Stimulated activated naive CD4-positive, alpha-beta T cell treated with Interleukin-2 at 50 U/mL for 16 hours (primary cell): ENCODE measurements around the gene SPATA6L.

ENCODE experiments used
- DNase-seq: peaks from one replicate; lab custom pipeline; 2025; lab: John Stamatoyannopoulos, UW

SPATA6L gene

GRCh38 chr9:4583001-4583400 is 83.3 kb downstream of the SPATA6L start:
- no peak for DNase-seq

GRCh38 chr9:4581861-4582565 is 84.3 kb downstream of the SPATA6L start:
- DNase-seq, result no peak

- no peak for DNase-seq
Measured at GRCh38 chr9:4581035-4581760, 85.1 kb downstream of the SPATA6L start.

DNA sequence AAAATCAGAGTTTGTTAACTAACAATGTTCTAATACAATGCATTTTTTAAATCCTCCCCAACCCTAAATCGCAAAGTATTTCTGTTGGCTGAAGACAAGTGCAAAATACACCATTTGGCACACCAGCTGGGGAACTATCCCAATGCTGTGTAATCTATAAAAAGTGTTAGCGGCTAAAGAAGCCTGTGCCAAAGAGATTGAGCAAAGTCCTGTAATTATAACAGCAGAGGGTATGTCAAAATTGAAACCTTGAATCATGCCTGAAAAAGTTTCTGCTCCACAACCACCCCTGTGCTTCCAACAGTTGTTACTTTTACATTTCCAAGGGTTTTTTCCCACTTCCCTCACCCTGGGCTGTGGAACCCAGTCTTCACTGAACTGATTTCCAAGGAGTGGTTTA is 87.3 kb downstream of the SPATA6L start:
- DNase-seq, result no peak

GRCh38 chr9:4576448-4576847 is 89.8 kb downstream of the SPATA6L start:
- no peak for DNase-seq

DNA sequence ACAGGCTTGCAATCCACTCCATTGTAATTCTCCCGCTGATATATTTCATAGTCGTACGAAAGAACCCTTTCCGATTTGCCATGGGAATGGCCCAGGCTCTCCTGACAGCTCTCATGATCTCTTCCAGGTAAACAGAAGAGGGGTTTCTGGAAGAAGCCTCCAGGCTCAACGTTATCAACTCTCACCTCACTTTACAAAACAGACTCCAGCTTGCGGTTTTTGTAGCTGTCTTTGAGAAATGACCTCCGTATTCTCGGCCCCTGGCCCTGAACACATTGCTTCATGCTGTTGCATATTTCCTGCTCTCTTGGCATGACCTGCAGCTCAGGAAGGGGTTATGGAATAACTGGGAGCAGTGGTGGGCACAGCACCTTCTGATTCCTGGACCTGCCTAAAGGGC is 90.3 kb downstream of the SPATA6L start:
- no peak for DNase-seq

GRCh38 chr9:4574657-4575243 is 91.5 kb downstream of the SPATA6L start:
- no peak for DNase-seq

DNA sequence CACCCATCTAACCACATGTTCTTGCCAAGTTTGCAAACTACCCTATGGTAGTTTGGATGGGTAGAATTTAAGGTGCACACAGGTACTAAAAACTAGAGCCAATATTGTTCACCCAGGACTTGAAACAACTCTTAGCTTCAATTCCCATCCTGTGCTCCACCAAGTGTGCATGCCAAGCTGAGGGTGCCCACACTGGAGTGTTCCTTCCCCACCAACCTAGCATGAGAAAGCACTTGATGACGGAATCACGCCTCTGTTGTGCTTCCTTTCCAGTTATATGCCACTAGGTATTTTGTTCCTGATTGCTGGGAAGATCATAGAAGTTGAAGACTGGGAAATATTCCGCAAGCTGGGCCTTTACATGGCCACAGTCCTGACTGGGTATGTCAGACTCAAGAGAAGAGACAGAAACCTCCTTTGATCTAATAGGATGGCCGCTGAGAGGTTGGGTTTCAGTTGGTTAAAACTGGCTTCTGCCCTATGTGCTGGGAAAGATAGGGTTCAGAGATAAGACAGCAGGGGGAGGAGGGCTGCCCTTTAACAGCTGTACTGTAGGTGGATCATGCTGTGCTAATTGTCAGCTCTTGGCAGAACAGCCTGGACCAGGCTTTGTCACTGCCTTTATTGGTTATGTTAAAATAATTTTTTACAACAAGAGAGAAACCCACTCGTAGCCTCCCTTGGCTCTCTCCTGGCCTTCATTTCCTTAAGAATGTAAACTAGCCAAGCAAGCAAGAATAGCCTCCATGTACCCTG is 92.5 kb downstream of the SPATA6L start:
- DNase-seq, result no peak

- no peak for DNase-seq
Measured at GRCh38 chr9:4573176-4573575, 93.1 kb downstream of the SPATA6L start.

GRCh38 chr9:4572184-4572826 is 94.0 kb downstream of the SPATA6L start:
- no peak for DNase-seq

GRCh38 chr9:4569101-4569500 is 97.2 kb downstream of the SPATA6L start:
- DNase-seq, result no peak

DNA sequence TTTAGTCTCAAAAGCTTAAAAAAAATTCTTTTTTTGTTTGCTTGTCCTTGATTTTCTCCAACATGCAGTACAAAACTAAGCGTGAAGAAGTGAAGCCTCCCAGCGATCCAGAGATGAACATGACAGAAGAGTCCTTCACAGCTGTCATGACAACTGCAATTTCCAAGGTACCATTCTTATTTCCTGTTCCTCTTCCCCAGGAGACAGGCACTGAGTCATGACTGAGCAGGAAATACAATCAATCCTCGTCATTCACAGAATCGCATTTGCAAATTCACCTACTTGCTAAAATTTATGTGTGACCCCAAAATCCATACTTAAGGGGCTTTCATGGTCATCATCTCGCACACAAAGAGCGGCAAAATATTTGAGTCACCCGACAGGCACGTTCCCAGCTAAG is 98.7 kb downstream of the SPATA6L start:
- DNase-seq, result no peak

DNA sequence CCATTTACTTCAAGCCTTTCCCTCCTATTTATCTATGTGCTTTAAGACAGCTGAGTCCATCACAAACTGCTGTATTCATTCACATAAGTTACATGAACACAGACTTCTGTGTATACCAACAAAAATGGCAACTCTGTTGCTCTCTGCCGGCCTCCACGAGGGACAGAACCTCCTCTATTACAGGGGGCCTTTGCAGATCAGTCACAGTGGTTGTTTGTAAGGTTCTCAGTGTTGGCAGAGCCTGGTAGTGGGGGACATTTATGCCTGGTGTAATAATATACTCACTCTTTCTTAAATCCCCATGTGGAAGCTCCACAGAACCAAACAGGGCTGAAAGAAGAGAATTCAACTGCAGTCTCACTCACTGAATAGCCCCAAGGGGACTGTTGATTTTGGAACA is 99.5 kb downstream of the SPATA6L start:
- DNase-seq, result no peak

DNA sequence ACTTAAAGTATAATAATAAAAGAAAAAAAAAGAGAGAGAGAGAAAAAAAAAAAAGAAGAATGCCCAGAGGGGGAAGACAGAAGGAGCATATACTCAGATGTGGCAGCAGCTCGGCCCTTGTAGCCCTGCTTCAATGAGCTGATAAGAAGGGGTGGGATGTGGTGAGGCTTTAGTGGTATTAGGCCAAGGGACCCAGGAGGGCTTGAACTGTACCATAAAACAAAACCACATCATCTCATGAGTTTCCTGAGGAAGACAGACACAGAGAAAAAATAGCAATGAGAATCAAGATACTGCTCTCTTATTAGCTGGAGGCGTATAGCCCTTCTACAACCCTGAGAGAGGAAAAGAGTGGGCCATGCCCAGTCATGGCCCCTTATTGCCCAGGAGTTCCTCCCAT is 103.2 kb downstream of the SPATA6L start:
- DNase-seq, result no peak

- no peak for DNase-seq
Measured at GRCh38 chr9:4559261-4560182, 106.8 kb downstream of the SPATA6L start.

GRCh38 chr9:4558371-4558998 is 107.8 kb downstream of the SPATA6L start:
- DNase-seq, result no peak

- no peak for DNase-seq
Measured at GRCh38 chr9:4555236-4555635, 111.0 kb downstream of the SPATA6L start.

- DNase-seq, result no peak
Measured at GRCh38 chr9:4553951-4554381, 112.3 kb downstream of the SPATA6L start.

DNA sequence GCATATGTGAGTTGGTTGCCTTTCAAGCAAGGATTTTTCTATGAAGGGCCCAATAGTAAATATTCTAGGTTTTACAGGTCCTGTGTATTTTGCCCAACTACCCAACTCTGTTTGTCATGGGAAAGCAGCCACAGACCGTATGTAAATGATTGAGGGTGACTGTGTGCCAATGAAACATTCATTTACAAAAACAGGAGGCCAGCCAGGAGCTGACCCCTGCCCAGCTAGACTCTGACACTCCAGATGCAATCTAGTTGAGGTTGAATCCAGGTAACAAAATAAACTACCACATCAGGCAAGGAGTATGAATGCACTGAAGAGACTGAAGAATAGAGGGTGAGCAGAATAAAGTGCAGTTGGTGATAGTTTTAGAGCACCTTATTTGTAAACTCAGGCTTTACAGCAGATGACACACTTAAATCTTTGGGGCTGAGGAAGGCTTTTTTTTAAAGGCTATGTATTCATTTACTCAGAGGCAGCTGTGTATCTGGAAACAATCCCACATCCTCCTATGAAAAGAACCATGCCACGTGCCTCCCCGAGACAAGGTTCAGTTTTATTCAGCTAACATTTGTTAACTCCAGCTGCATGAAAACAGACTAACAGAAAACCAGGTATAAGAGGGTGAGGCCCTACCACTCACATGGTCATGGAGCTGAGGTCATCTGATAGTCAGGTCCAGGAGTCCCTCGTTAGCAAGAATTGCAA is 115.3 kb downstream of the SPATA6L start:
- no peak for DNase-seq

- no peak for DNase-seq
Measured at GRCh38 chr9:4549751-4550295, 116.5 kb downstream of the SPATA6L start.
